Stomach smooth muscle (tissue), 2 donors: ENCODE data around the gene TAF3.

Experiments used
- H3K27ac ChIP-seq: one replicate; pipeline ENCODE4 v1.7.0; 2013; ENCODE audit warnings: mild to moderate bottlenecking, low read length, inconsistent platforms
- H3K27me3 ChIP-seq, 2 donors: one replicate each; pipeline ENCODE4 v1.7.0; 2013; ENCODE audit warnings: low read length in 2 of 2; ENCODE audit not compliant: insufficient read depth in 2 of 2, control insufficient read depth in 1 of 2
- H3K36me3 ChIP-seq, 2 donors: one replicate each; pipeline ENCODE4 v1.7.0; 2013; ENCODE audit warnings: low read length in 2 of 2; ENCODE audit not compliant: control insufficient read depth in 2 of 2, insufficient read depth in 2 of 2
- H3K4me1 ChIP-seq: one replicate; pipeline ENCODE4 v1.7.0; 2013; ENCODE audit warnings: low read length; ENCODE audit not compliant: control insufficient read depth, insufficient read depth
- H3K4me3 ChIP-seq, 2 donors: one replicate each; pipeline ENCODE4 v1.7.0; 2013; ENCODE audit warnings: low read length in 2 of 2
- H3K9ac ChIP-seq, 2 donors: one replicate each; pipeline ENCODE4 v1.7.0; 2013; ENCODE audit warnings: low read length in 2 of 2, mild to moderate bottlenecking in 1 of 2
- H3K9me3 ChIP-seq, 2 donors: one replicate each; pipeline ENCODE4 v1.7.0; 2013; ENCODE audit warnings: low read length in 2 of 2; ENCODE audit not compliant: control insufficient read depth in 2 of 2
- donor health status: healthy.
- donor health status: Pancreatic carcinoma.

TAF3 gene

GRCh38 chr10:7950981-7951847 lies 132.9 kb downstream of the TAF3 start:
- Histone ChIP-seq H3K9ac (no peak overlapping the region), H3K4me1 (no peaks in the 10 kb centered on the region), H3K9me3 (no peaks in the 10 kb centered on the region), H3K36me3 (no peaks in the 10 kb centered on the region), H3K27me3 (no peaks in the 10 kb centered on the region), H3K27ac (no peak overlapping the region), H3K4me3 (no peak overlapping the region)

- no peaks in the 10 kb centered on the region for H3K36me3 ChIP-seq
- H3K4me1 ChIP-seq: no peaks in the 10 kb centered on the region
Measured at GRCh38 chr10:7952266-7952665, 134.0 kb downstream of the TAF3 start.

GRCh38 chr10:7953447-7953846 lies 135.1 kb downstream of the TAF3 start:
- H3K27ac ChIP-seq: no peak overlapping the region
- no peaks in the 10 kb centered on the region for H3K36me3 ChIP-seq
- H3K4me1 ChIP-seq: no peaks in the 10 kb centered on the region
- no peaks in the 10 kb centered on the region for H3K27me3 ChIP-seq
- no peak overlapping the region for H3K9ac ChIP-seq
- no peak overlapping the region for H3K4me3 ChIP-seq
- H3K9me3 ChIP-seq: no peaks in the 10 kb centered on the region

More at GRCh38 chr10:7952266-7952665, 134.0 kb downstream of the TAF3 start:
- H3K27me3 ChIP-seq: no peaks in the 10 kb centered on the region
- no peaks in the 10 kb centered on the region for H3K9me3 ChIP-seq
- H3K4me3 ChIP-seq: no peak overlapping the region
- no peak overlapping the region for H3K27ac ChIP-seq
- no peak overlapping the region for H3K9ac ChIP-seq

GRCh38 chr10:7955446-7955845 lies 137.1 kb downstream of the TAF3 start:
- Histone ChIP-seq H3K9ac (no peak overlapping the region), H3K9me3 (no peaks in the 10 kb centered on the region), H3K27ac (no peak overlapping the region), H3K4me3 (no peak overlapping the region), H3K4me1 (no peaks in the 10 kb centered on the region), H3K36me3 (no peaks in the 10 kb centered on the region), H3K27me3 (no peaks in the 10 kb centered on the region)

- no peaks in the 10 kb centered on the region for H3K27me3 ChIP-seq
- H3K9me3 ChIP-seq: no peaks in the 10 kb centered on the region
- no peaks in the 10 kb centered on the region for H3K36me3 ChIP-seq
- no peaks in the 10 kb centered on the region for H3K4me1 ChIP-seq
- no peak overlapping the region for H3K4me3 ChIP-seq
- no peak overlapping the region for H3K27ac ChIP-seq
- H3K9ac ChIP-seq: no peak overlapping the region
Measured at GRCh38 chr10:7956508-7956907, 138.2 kb downstream of the TAF3 start.

GRCh38 chr10:7957591-7957990 lies 139.3 kb downstream of the TAF3 start:
- no peaks in the 10 kb centered on the region for H3K9me3 ChIP-seq
- H3K27ac ChIP-seq: no peak overlapping the region
- no peaks in the 10 kb centered on the region for H3K36me3 ChIP-seq
- no peak overlapping the region for H3K4me3 ChIP-seq
- no peak overlapping the region for H3K9ac ChIP-seq
- H3K27me3 ChIP-seq: no peaks in the 10 kb centered on the region
- H3K4me1 ChIP-seq: no peaks in the 10 kb centered on the region

- H3K4me1 ChIP-seq: no peaks in the 10 kb centered on the region
- H3K27me3 ChIP-seq: no peaks in the 10 kb centered on the region
- H3K4me3 ChIP-seq: no peak overlapping the region
- no peak overlapping the region for H3K9ac ChIP-seq
- no peaks in the 10 kb centered on the region for H3K9me3 ChIP-seq
- H3K27ac ChIP-seq: no peak overlapping the region
- no peaks in the 10 kb centered on the region for H3K36me3 ChIP-seq
Measured at GRCh38 chr10:7958442-7958841, 140.1 kb downstream of the TAF3 start.

GRCh38 chr10:7960108-7960507 lies 141.8 kb downstream of the TAF3 start:
- H3K9me3 ChIP-seq: no peaks in the 10 kb centered on the region
- H3K4me1 ChIP-seq: no peaks in the 10 kb centered on the region
- no peaks in the 10 kb centered on the region for H3K27me3 ChIP-seq
- no peak overlapping the region for H3K9ac ChIP-seq
- H3K36me3 ChIP-seq: peaks cover 5 to 8% of the 10 kb centered on the region in 2 donors
- H3K4me3 ChIP-seq: no peak overlapping the region
- H3K27ac ChIP-seq: no peak overlapping the region

- Histone ChIP-seq H3K36me3 (peaks cover 5 to 8% of the 10 kb centered on the region in 2 donors), H3K9me3 (no peaks in the 10 kb centered on the region), H3K4me3 (no peak overlapping the region), H3K9ac (no peak overlapping the region), H3K4me1 (no peaks in the 10 kb centered on the region), H3K27ac (no peak overlapping the region), H3K27me3 (no peaks in the 10 kb centered on the region)
Measured at GRCh38 chr10:7962592-7962991, 144.3 kb downstream of the TAF3 start.

GRCh38 chr10:7965457-7965856 lies 147.2 kb downstream of the TAF3 start:
- no peak overlapping the region for H3K27ac ChIP-seq

GRCh38 chr10:7967035-7967434 lies 148.7 kb downstream of the TAF3 start:
- H3K4me3 ChIP-seq: no peak overlapping the region
- no peak overlapping the region for H3K9ac ChIP-seq
- no peak overlapping the region for H3K27ac ChIP-seq
- H3K4me1 ChIP-seq: no peaks in the 10 kb centered on the region
- no peaks in the 10 kb centered on the region for H3K9me3 ChIP-seq
- H3K36me3 ChIP-seq: peaks cover 5 to 8% of the 10 kb centered on the region in 2 donors
- no peaks in the 10 kb centered on the region for H3K27me3 ChIP-seq

More at GRCh38 chr10:7965457-7965856, 147.2 kb downstream of the TAF3 start:
- H3K27me3 ChIP-seq: no peaks in the 10 kb centered on the region
- no peaks in the 10 kb centered on the region for H3K4me1 ChIP-seq
- no peaks in the 10 kb centered on the region for H3K9me3 ChIP-seq
- no peak overlapping the region for H3K9ac ChIP-seq
- H3K4me3 ChIP-seq: no peak overlapping the region
- H3K36me3 ChIP-seq: peaks cover 5 to 8% of the 10 kb centered on the region in 2 donors
